GM21528 (cell line): ENCODE measurements around the gene CFAP77.

Experiments
- ATAC-seq: cut with Tn5 transposase; IDR thresholded peaks from one replicate; pipeline ENCODE4 v1.9.1; 2021; ENCODE audit warnings: mild to moderate bottlenecking, moderate library complexity; ENCODE audit not compliant: unreplicated experiment, low FRiP score

The CFAP77 gene

GRCh38 chr9:132486706-132487350 is 76.8 kb downstream of the CFAP77 start:
- no peak for ATAC-seq

GRCh38 chr9:132487351-132487791 is 77.4 kb downstream of the CFAP77 start:
- ATAC-seq, result no peak

- no peak for ATAC-seq
Observed at GRCh38 chr9:132487980-132488535, 78.0 kb downstream of the CFAP77 start.

- ATAC-seq, result no peak
Observed at GRCh38 chr9:132488626-132489025, 78.6 kb downstream of the CFAP77 start.

- no peak for ATAC-seq
Observed at GRCh38 chr9:132489536-132489935, 79.5 kb downstream of the CFAP77 start.

GRCh38 chr9:132494857-132495256 is 84.8 kb downstream of the CFAP77 start:
- no peak for ATAC-seq

- ATAC-seq, result no peak
Observed at GRCh38 chr9:132497731-132498130, 87.7 kb downstream of the CFAP77 start.

- no peak for ATAC-seq
Observed at GRCh38 chr9:132498531-132499210, 88.7 kb downstream of the CFAP77 start.

- ATAC-seq, result no peak
Observed at GRCh38 chr9:132499251-132499650, 89.2 kb downstream of the CFAP77 start.

GRCh38 chr9:132500193-132500592 is 90.2 kb downstream of the CFAP77 start:
- ATAC-seq, result no peak

GRCh38 chr9:132502480-132502879 is 92.5 kb downstream of the CFAP77 start:
- ATAC-seq, result no peak

- ATAC-seq, result no peak
Observed at GRCh38 chr9:132503116-132503515, 93.1 kb downstream of the CFAP77 start.

GRCh38 chr9:132504488-132504887 is 94.5 kb downstream of the CFAP77 start:
- no peak for ATAC-seq

- no peak for ATAC-seq
Observed at GRCh38 chr9:132505991-132506655, 96.1 kb downstream of the CFAP77 start.

- ATAC-seq, result no peak
Observed at GRCh38 chr9:132506977-132507669, 97.1 kb downstream of the CFAP77 start.

GRCh38 chr9:132507670-132508469 is 97.9 kb downstream of the CFAP77 start:
- ATAC-seq, result no peak

- ATAC-seq, result no peak
Observed at GRCh38 chr9:132509928-132510874, 100.2 kb downstream of the CFAP77 start.

- ATAC-seq, result no peak
Observed at GRCh38 chr9:132511191-132511999, 101.4 kb downstream of the CFAP77 start.
